CD4-positive, CD25-positive, alpha-beta regulatory T cell (primary cell): Measurements from ENCODE around the gene NAPSA. TPM values are rescaled to one million over a fixed set of nuclear protein-coding genes. Genes with fewer than 3 reads are reported as not detected.

ENCODE experiments used
- ATAC-seq, 2 donors: fragments of 150-1000 bp; cut with Tn5 transposase; one replicate each; pipeline ENCODE4 v1.10.0; 2021; ENCODE audit warnings: low read depth in 2 of 2, moderate number of reproducible peaks in 2 of 2, moderate library complexity in 1 of 2
- DNase-seq, 3 donors: peaks; one replicate each; pipeline versions ENCODE4 v3.0.0 to v3.0.0-alpha.2; 2012 to 2022; ENCODE audit warnings: mixed read lengths in 1 of 3
- H3K27ac ChIP-seq: one replicate; pipeline ENCODE4 v1.7.0; 2013; ENCODE audit warnings: mild to moderate bottlenecking, low read length; ENCODE audit not compliant: insufficient read depth, poor library complexity, severe bottlenecking
- H3K27me3 ChIP-seq: one replicate; pipeline ENCODE4 v1.7.0; 2013; ENCODE audit warnings: low read length; ENCODE audit not compliant: control insufficient read depth, insufficient read depth
- H3K36me3 ChIP-seq: one replicate; pipeline ENCODE4 v1.7.0; 2013; ENCODE audit warnings: mild to moderate bottlenecking, low read length, moderate library complexity; ENCODE audit not compliant: control insufficient read depth, insufficient read depth
- H3K4me1 ChIP-seq: 2 replicates; pipeline ENCODE4 v1.7.0; 2013; ENCODE audit warnings: mild to moderate bottlenecking, low read length; ENCODE audit not compliant: insufficient read depth, control insufficient read depth, poor library complexity, severe bottlenecking
- H3K4me3 ChIP-seq: one replicate; pipeline ENCODE4 v1.7.0; 2013; ENCODE audit warnings: low read depth, mild to moderate bottlenecking, low read length, moderate library complexity
- H3K9me3 ChIP-seq, 2 experiments: 1 replicate in 1 of 2; 2 replicates in 1 of 2; pipeline ENCODE4 v1.7.0; 2013; ENCODE audit warnings: low read length in 2 of 2, mild to moderate bottlenecking in 1 of 2, moderate library complexity in 1 of 2; ENCODE audit not compliant: control insufficient read depth in 2 of 2
- H3K27ac Mint-ChIP-seq, 3 donors: one replicate each; pipeline ENCODE4 v1.8.0; 2020 to 2022; ENCODE audit warnings: mild to moderate bottlenecking in 3 of 3, mixed read lengths in 3 of 3, moderate library complexity in 2 of 3
- H3K27me3 Mint-ChIP-seq: one replicate; pipeline ENCODE4 v1.8.0; 2022; ENCODE audit warnings: mild to moderate bottlenecking, mixed read lengths
- H3K36me3 Mint-ChIP-seq: one replicate; pipeline ENCODE4 v1.8.0; 2020; ENCODE audit warnings: mixed read lengths
- H3K4me1 Mint-ChIP-seq, 4 donors: one replicate each; pipeline ENCODE4 v1.8.0; 2020 to 2022; ENCODE audit warnings: mixed read lengths in 4 of 4, mild to moderate bottlenecking in 1 of 4
- H3K4me3 Mint-ChIP-seq, 4 donors: one replicate each; pipeline ENCODE4 v1.8.0; 2020 to 2022; ENCODE audit warnings: mild to moderate bottlenecking in 4 of 4, mixed read lengths in 4 of 4, moderate library complexity in 3 of 4
- H3K9me3 Mint-ChIP-seq, 7 donors: one replicate each; pipeline ENCODE4 v1.8.0; 2020 to 2022; ENCODE audit warnings: mixed read lengths in 7 of 7, mild to moderate bottlenecking in 3 of 7, moderate library complexity in 2 of 7
- polyA plus RNA-seq, 4 donors: library from polyadenylated mRNA; unstranded; fragments of 300-500 nt; fragmentation: Illumina TruSeq; gene quantifications; one replicate each; pipeline ENCODE4 v1.2.3, GENCODE V29; 2021
- total RNA-seq: library from RNA; stranded (reverse); gene quantifications from one replicate; pipeline ENCODE4 v1.2.3, GENCODE V29; 2022

NAPSA gene
- total and polyA plus RNA-seq, 5 donors from 2014 or later: 0.67 to 2.2 (median 1.2) TPM

DNA sequence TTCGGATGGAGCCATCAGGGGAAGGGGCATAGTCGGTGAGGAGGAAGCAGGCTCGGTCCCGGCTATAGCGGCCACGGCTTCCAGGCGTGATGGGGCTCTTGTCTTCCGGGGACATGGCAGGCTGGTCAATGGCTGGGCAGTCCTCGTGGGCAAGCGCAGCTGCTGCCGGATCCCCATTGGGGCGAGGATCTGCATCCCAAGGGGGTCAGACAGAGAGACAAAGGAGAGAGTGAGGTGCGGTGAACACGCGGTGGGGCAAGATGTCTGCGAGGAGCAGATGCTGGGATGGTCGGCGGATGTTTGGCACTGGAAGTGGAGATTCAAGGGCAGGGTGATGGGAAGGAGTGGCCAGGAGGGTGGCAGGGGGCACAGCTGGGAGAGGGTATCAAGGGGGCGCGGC, 44.8 kb downstream of the NAPSA start:
- Histone ChIP-seq H3K27me3 (no peaks in the 10 kb centered on the region), H3K4me1 (peaks cover 3% of the 10 kb centered on the region), H3K4me3 (no peak overlapping the region), H3K9me3 (no peaks in the 10 kb centered on the region), H3K27ac (no peak overlapping the region), H3K36me3 (no peaks in the 10 kb centered on the region)
- Mint-ChIP-seq H3K27ac (no peak overlapping the region), H3K4me3 (no peak overlapping the region), H3K36me3 (no peaks in the 10 kb centered on the region), H3K9me3 (peaks cover 0 to 3% (median 2%) of the 10 kb centered on the region in 7 donors), H3K4me1 (peaks cover 0 to 15% (median 10%) of the 10 kb centered on the region in 4 donors), H3K27me3 (peaks cover 50% of the 10 kb centered on the region)
- DNase-seq: no peak
- no peak for ATAC-seq

DNA sequence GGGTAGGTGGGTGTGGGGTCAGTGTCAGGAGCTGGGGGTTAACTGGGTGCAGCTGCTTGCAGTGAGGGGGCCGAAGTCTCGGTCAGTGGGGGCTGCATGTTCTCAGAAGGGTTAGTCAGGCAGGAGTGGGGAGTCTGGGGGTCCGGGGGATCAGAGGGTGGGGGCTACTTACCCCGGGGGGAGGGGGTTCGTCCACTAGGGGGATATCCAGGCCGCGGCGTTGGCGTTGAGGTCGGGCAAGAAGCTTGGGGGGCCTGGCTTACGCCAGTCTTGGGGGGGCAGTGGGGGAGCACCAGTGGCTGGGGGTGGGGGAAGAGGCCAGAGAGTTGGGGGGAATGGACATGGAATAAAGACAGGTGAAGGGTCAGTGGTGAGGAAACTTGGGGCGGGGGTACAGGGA, 45.4 kb downstream of the NAPSA start:
- Histone ChIP-seq H3K4me1 (peaks cover 3% of the 10 kb centered on the region), H3K27ac (no peak overlapping the region), H3K9me3 (no peaks in the 10 kb centered on the region), H3K27me3 (peaks cover under 1% of the 10 kb centered on the region), H3K4me3 (no peak overlapping the region), H3K36me3 (no peaks in the 10 kb centered on the region)
- peaks cover 53% of the 10 kb centered on the region for H3K27me3 Mint-ChIP-seq
- DNase-seq (no peak), ATAC-seq (no peak)
- no peaks in the 10 kb centered on the region for H3K36me3 Mint-ChIP-seq
- peaks cover 0 to 3% (median 2%) of the 10 kb centered on the region in 7 donors for H3K9me3 Mint-ChIP-seq
- H3K27ac Mint-ChIP-seq: no peak overlapping the region
- no peak overlapping the region for H3K4me3 Mint-ChIP-seq
- peaks cover 0 to 13% (median 9%) of the 10 kb centered on the region in 4 donors for H3K4me1 Mint-ChIP-seq

DNA sequence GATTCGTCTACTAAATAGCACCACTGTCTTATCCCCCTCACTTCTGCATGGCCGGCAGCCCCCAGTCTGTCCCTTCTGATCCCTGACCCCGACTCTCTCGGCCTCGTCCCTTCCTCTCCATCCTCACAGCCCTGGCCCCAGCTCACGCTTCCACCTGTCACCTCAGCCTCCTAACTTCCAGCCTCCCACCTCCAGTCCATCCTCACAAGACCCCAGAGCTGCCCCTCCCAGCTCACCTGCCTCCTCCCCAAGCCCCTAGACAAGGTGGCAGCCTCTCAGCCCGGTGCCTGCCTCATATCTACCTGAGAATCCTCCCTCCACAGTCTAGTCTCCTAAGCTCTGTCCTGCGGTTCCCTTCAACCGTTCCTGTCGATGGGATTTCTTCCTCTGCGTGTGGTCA, 46.3 kb downstream of the NAPSA start:
- DNase-seq (no peak), ATAC-seq (no peak)
- Mint-ChIP-seq H3K9me3 (peaks cover 0 to 5% (median 0%) of the 10 kb centered on the region in 7 donors), H3K4me1 (peaks cover 0 to 13% (median 5%) of the 10 kb centered on the region in 4 donors), H3K27ac (no peak overlapping the region), H3K36me3 (no peaks in the 10 kb centered on the region), H3K27me3 (peaks cover 51% of the 10 kb centered on the region), H3K4me3 (no peak overlapping the region)
- H3K27ac ChIP-seq: no peak overlapping the region
- no peaks in the 10 kb centered on the region for H3K36me3 ChIP-seq
- peaks cover 3% of the 10 kb centered on the region for H3K4me1 ChIP-seq
- no peak overlapping the region for H3K4me3 ChIP-seq
- H3K9me3 ChIP-seq: no peaks in the 10 kb centered on the region
- H3K27me3 ChIP-seq: peaks cover 3% of the 10 kb centered on the region

DNA sequence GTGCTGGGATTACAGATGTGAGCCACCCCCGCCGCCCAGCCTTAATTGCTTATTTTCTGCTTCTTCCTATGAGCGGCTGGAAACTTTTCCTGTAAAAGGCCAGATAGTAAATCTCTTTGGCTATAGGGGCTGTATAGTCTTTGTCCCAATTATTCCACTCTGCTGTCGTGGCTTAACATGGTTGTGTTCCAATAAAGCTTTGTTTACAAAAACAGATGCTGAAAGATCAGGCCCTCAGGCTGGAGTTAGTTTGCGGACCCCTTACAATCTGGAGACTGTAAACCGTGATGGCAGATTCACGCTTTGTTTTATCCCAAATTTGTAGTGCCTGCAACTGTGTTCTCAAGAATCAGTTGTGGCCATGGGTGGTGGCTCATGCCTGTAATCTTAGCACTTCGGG, 47.0 kb downstream of the NAPSA start:
- Mint-ChIP-seq H3K4me3 (no peak overlapping the region), H3K36me3 (no peaks in the 10 kb centered on the region), H3K9me3 (peaks cover 0 to 7% (median 0%) of the 10 kb centered on the region in 7 donors), H3K27me3 (peaks cover 53% of the 10 kb centered on the region), H3K4me1 (peaks cover 0 to 18% (median 5%) of the 10 kb centered on the region in 4 donors), H3K27ac (no peak overlapping the region)
- no peaks in the 10 kb centered on the region for H3K9me3 ChIP-seq
- no peak for ATAC-seq
- H3K27me3 ChIP-seq: peaks cover 7% of the 10 kb centered on the region
- H3K4me1 ChIP-seq: peaks cover 3% of the 10 kb centered on the region
- no peaks in the 10 kb centered on the region for H3K36me3 ChIP-seq
- H3K4me3 ChIP-seq: no peak overlapping the region
- no peak overlapping the region for H3K27ac ChIP-seq
- no peak for DNase-seq

DNA sequence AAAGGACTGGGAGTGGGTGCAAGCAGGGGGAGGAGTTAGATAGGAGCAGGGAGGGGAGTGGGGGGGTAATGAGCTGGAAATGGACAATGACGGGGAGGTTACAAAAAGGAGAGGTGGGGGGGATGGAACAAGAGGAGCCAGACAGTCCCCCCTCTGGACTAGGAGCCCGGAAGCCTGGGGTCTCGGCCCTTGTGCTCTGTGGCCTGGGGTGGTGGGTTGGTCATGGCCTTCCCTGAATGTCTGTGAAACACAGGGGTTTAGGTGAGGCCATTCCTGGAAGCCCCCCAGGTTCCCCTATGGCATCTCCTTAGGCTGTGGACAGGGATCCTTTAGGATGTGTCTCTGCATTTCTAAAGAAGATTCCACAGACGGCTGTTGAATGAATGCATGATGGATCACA, 48.3 kb downstream of the NAPSA start:
- peaks cover 12% of the 10 kb centered on the region for H3K27me3 ChIP-seq
- Mint-ChIP-seq H3K9me3 (peaks cover 0 to 4% (median 0%) of the 10 kb centered on the region in 7 donors), H3K4me1 (peaks cover 0 to 24% (median 2%) of the 10 kb centered on the region in 4 donors), H3K36me3 (no peaks in the 10 kb centered on the region), H3K27me3 (peaks cover 61% of the 10 kb centered on the region), H3K27ac (no peak overlapping the region), H3K4me3 (no peak overlapping the region)
- no peak for ATAC-seq
- no peaks in the 10 kb centered on the region for H3K9me3 ChIP-seq
- no peak overlapping the region for H3K27ac ChIP-seq
- H3K36me3 ChIP-seq: no peaks in the 10 kb centered on the region
- DNase-seq: no peak
- H3K4me1 ChIP-seq: peaks cover 3% of the 10 kb centered on the region
- no peak overlapping the region for H3K4me3 ChIP-seq

DNA sequence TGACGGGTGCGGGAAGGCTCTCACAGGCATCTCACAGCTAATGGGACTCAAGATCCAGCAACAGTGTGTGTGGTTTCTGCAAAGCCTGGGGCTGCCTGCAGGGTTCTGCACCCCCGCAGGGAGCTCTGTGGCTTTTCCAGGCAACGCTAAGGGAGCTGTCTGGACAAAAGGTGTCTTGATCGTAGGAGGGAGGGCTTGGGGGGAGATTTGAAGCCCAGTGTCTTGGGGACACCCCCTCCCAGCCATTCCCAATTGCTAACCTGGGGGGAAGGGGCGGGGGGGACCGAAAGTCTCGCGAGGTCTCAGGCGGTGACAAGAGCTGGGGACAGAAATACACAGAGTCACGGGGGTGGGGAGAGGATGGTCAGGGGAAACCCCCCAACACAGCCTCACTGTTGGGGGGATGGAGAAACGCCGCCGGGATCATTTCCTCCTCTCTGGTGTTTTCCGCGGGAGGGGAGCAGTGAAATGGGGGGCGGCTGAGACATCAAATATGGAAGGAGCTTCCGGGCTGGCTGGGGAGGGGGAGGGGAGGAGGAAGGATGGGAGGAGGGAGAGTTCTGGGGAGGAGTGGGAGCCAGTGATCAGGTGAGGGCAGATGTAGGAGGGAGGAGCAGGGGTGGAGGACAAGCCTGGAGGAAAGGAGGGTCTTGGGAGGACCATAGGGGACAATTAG, 49.5 kb downstream of the NAPSA start:
- peaks cover 14% of the 10 kb centered on the region for H3K27me3 ChIP-seq
- no peak overlapping the region for H3K27ac ChIP-seq
- Mint-ChIP-seq H3K9me3 (peaks cover 0 to 4% (median 0%) of the 10 kb centered on the region in 7 donors), H3K4me3 (peak overlapping the region in 2 of 4 donors; percentile 36 to 77), H3K27me3 (peaks cover 63% of the 10 kb centered on the region), H3K36me3 (no peaks in the 10 kb centered on the region), H3K27ac (no peak overlapping the region), H3K4me1 (peaks cover 0 to 26% (median 2%) of the 10 kb centered on the region in 4 donors)
- H3K4me1 ChIP-seq: peaks cover 3% of the 10 kb centered on the region
- H3K4me3 ChIP-seq: no peak overlapping the region
- no peaks in the 10 kb centered on the region for H3K9me3 ChIP-seq
- no peak for DNase-seq
- no peaks in the 10 kb centered on the region for H3K36me3 ChIP-seq
- peak in 1 of 2 donors; percentile 44 for ATAC-seq

DNA sequence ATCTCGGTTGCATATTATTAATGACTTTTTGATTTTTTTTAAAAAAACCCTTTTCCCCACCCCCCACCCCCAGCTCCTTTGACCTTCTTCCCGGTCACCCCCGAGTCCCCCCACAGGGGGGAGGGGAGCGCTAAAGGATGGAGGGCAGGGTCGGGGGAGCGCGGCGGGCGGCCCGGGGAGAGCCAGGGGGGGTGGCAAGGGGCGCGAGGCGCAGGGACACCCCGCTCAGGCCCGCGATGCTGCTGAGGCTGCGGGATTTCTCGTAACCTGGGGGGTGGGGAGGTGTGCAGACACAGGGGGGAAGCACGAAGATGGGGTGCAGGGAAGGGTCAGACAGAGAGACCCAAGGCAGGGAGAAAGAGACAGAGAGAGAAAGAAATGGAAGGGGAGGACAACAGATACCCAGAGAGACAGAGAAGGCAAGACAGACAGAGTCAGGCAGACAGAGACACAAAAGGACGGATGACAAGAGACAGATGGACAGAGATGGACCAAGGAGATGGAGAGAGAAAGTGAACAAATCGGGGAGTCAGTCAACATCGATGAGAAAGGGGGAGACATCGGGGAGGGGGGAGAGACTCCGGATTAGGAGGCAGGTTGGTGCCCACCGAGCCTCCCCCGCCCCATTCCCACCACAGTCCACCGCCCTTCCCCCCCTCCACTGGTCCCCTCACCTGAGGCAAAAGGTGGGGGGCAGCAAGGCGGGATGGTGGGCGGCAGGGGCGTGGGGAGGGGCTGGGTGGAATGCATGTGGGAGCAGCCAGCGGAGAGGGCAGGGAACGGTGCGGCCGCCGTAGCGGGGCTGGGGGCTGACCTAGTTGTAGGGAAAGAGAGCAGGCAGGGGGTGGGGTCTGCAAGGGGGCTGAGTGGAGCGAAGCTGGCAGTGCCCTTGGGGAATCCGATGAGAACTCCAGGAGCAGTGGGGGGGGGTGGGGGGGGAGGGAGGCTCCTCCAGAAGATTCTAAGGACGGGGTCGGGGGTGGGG, 50.4 kb downstream of the NAPSA start:
- peaks cover 16% of the 10 kb centered on the region for H3K27me3 ChIP-seq
- no peak for DNase-seq

More for the DNA sequence above, 50.4 kb downstream of the NAPSA start:
- Mint-ChIP-seq H3K27ac (no peak overlapping the region), H3K27me3 (peaks cover 70% of the 10 kb centered on the region), H3K9me3 (peaks cover 0 to 4% (median 0%) of the 10 kb centered on the region in 7 donors), H3K4me1 (peaks cover 0 to 26% (median 2%) of the 10 kb centered on the region in 4 donors), H3K36me3 (no peaks in the 10 kb centered on the region), H3K4me3 (peak overlapping the region in 3 of 4 donors; percentile 51 to 74 (median 61))
- Histone ChIP-seq H3K27ac (no peak overlapping the region), H3K4me1 (peaks cover 3% of the 10 kb centered on the region), H3K36me3 (no peaks in the 10 kb centered on the region), H3K9me3 (no peaks in the 10 kb centered on the region), H3K4me3 (no peak overlapping the region)
- ATAC-seq: no peak
